AG09309 (cell line): ENCODE data around the gene SHISAL1.

Experiments
- DNase-seq: peaks from one replicate; pipeline ENCODE4 v3.0.0-alpha.2; 2010; ENCODE audit warnings: low read depth
- H3K4me3 ChIP-seq: 2 replicates; pipeline ENCODE4 v1.5.1; 2011; ENCODE audit warnings: mild to moderate bottlenecking, low read depth, low read length, moderate library complexity; ENCODE audit not compliant: control insufficient read depth
- CTCF ChIP-seq: IDR thresholded peaks from 2 replicates; pipeline ENCODE4 v1.5.1; 2011; ENCODE audit warnings: mild to moderate bottlenecking, low read depth, low read length, inconsistent platforms; ENCODE audit not compliant: insufficient read depth, control insufficient read depth; ENCODE audit errors: missing control alignments

Gene SHISAL1

GRCh38 chr22:44266796-44267760, 45.7 kb downstream of the SHISAL1 start:
- no peak for DNase-seq
- no peak for TF ChIP-seq CTCF
- no peak overlapping the region for H3K4me3 ChIP-seq

- no peak overlapping the region for H3K4me3 ChIP-seq
- no peak for TF ChIP-seq CTCF
- no peak for DNase-seq
Observed at GRCh38 chr22:44263547-44263946, 49.2 kb downstream of the SHISAL1 start.

- DNase-seq: no peak
- no peak overlapping the region for H3K4me3 ChIP-seq
- TF ChIP-seq CTCF: no peak
Observed at GRCh38 chr22:44261861-44262595, 50.7 kb downstream of the SHISAL1 start.

GRCh38 chr22:44261164-44261860, 51.4 kb downstream of the SHISAL1 start:
- H3K4me3 ChIP-seq: no peak overlapping the region
- DNase-seq: no peak
- TF ChIP-seq CTCF: no peak

- H3K4me3 ChIP-seq: no peak overlapping the region
- DNase-seq: no peak
- no peak for TF ChIP-seq CTCF
Observed at GRCh38 chr22:44260216-44261035, 52.3 kb downstream of the SHISAL1 start.
